NT2/D1 (cell line): Measurements from ENCODE around the gene MAP2K4.
"Not testable (repeated sequence)": the region's sequence is repeated elsewhere in the genome, so short reads cannot be mapped to it uniquely, and the experiment has no call there.

ENCODE experiments used
- DNase-seq: peaks from one replicate; pipeline ENCODE4 v3.0.0-alpha.2; 2011; ENCODE audit warnings: low read depth, low spot score
- H3K27me3 ChIP-seq: 2 replicates; pipeline ENCODE4 v1.6.0; 2011; ENCODE audit warnings: mild to moderate bottlenecking; ENCODE audit not compliant: insufficient read length, insufficient read depth
- H3K36me3 ChIP-seq: 2 replicates; pipeline ENCODE4 v1.6.1; 2011; ENCODE audit warnings: mild to moderate bottlenecking, low read length, mixed read lengths; ENCODE audit not compliant: insufficient read depth, insufficient read length
- H3K4me1 ChIP-seq: 2 replicates; pipeline ENCODE4 v1.5.1; 2011; ENCODE audit not compliant: insufficient read depth, insufficient read length
- H3K4me3 ChIP-seq: 2 replicates; pipeline ENCODE4 v1.5.1; 2011; ENCODE audit warnings: low read depth; ENCODE audit not compliant: insufficient read length
- H3K9ac ChIP-seq: 2 replicates; pipeline ENCODE4 v1.6.0; 2011; ENCODE audit warnings: low read depth; ENCODE audit not compliant: insufficient read length
- H3K9me3 ChIP-seq: 2 replicates; pipeline ENCODE4 v1.5.1; 2011; ENCODE audit warnings: mild to moderate bottlenecking, low read length; ENCODE audit not compliant: insufficient read depth
- SUZ12 ChIP-seq: IDR thresholded peaks from 2 replicates; pipeline ENCODE4 v1.6.1; 2011; ENCODE audit not compliant: insufficient read length, insufficient read depth; ENCODE audit errors: extremely low read depth
- YY1 ChIP-seq: IDR thresholded peaks from 2 replicates; pipeline ENCODE4 v1.6.1; 2011; ENCODE audit not compliant: insufficient read length, insufficient read depth
- ZNF274 ChIP-seq: IDR thresholded peaks from 2 replicates; pipeline ENCODE4 v1.6.1; 2011; ENCODE audit warnings: mild to moderate bottlenecking, low read depth, low read length

MAP2K4 gene

GRCh38 chr17:12020642-12021622 lies at the start of gene MAP2K4:
Gene MAP2K4, plus strand, starts transcription at chr17:12020877. Its CDS starts 10 bp downstream, at chr17:12020887.
- Histone ChIP-seq H3K9ac (peak within 1 kb of the TSS; percentile 80), H3K9me3 (no peaks in the 10 kb centered on the region), H3K36me3 (no peaks in the 10 kb centered on the region), H3K4me1 (no peaks in the 10 kb centered on the region), H3K4me3 (peak within 1 kb of the TSS; percentile 59), H3K27me3 (peaks cover 17% of the 10 kb centered on the region)
- TF ChIP-seq YY1 = peak; percentile 18
- TF ChIP-seq ZNF274 = no peak
- DNase-seq = peak; percentile 63

GRCh38 chr17:11972741-11973140 lies 47.9 kb upstream of the MAP2K4 start:
- DNase-seq, H3K4me1 ChIP-seq, H3K36me3 ChIP-seq, H3K4me3 ChIP-seq, H3K9me3 ChIP-seq, H3K9ac ChIP-seq, H3K27me3 ChIP-seq: not testable (repeated sequence)

DNA sequence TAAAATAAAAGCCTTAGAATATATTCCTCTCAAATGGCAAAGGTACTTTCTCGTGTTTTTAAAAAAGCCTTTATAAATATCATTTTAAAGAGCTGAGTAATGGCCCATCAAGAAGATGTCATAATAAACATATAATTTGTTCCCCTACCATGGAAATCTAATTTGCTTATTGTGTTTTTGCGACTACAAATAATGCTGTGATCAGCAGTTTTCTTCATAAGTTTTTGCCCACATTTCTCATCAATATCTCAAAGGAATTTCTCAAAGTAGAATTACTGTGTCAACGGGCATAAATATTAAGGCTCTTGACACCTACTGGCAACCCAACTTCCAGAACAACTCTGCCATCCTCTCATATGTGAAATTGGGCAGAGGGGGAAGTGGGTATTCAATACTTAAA lies 40.9 kb upstream of the MAP2K4 start:
- Histone ChIP-seq H3K4me3 (no peak overlapping the region), H3K4me1 (no peaks in the 10 kb centered on the region), H3K9me3 (peaks cover 18% of the 10 kb centered on the region), H3K27me3 (no peaks in the 10 kb centered on the region), H3K9ac (no peak overlapping the region), H3K36me3 (peaks cover 26% of the 10 kb centered on the region)
- no peak for DNase-seq
- TF ChIP-seq SUZ12 = no peak
- no peak for TF ChIP-seq ZNF274

DNA sequence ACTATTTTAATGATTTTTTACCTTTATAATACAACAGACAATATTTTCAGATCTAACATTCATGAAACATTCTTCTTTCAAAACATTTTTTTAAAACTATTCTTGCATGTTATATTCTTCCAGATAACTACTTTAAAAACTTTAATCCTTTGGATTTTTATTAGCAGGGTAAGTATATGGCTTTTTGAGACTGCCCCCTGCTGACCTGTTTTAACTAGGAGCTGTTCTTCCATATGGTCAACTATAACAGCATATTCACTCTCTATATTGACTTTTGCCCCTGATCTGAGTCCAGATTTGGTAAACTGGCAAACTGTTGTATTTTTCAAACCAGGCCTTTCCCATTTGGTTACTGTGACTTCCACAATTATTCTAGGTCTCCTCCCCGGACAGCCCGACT lies 39.9 kb upstream of the MAP2K4 start:
- Histone ChIP-seq H3K4me3 (no peak overlapping the region), H3K4me1 (no peaks in the 10 kb centered on the region), H3K9me3 (peaks cover 18% of the 10 kb centered on the region), H3K36me3 (peaks cover 26% of the 10 kb centered on the region), H3K9ac (no peak overlapping the region), H3K27me3 (no peaks in the 10 kb centered on the region)
- no peak for DNase-seq
- TF ChIP-seq YY1 (no peak), SUZ12 (no peak), ZNF274 (no peak)

DNA sequence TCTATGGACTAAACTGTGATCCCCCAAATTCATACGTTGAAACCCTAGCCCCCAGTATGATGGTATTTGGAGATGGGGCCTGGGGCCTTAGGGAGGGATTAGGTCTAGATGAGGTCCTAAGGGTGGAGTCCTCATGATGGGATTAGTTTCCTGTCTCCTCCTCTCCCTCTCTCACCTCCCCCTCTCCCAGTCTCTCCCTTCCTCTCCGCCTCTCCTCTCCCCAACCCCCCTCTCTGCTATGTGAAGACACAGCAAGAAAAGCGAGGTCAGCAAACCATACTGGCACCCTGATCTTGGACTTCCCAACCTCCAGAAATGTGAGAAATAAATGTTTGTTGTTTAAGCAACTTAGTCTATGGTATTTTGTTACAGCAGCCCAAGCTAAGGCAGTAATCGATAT lies 38.8 kb upstream of the MAP2K4 start:
- TF ChIP-seq ZNF274 (no peak), SUZ12 (no peak), YY1 (no peak)
- Histone ChIP-seq H3K4me1 (no peaks in the 10 kb centered on the region), H3K9me3 (peaks cover 18% of the 10 kb centered on the region), H3K36me3 (peaks cover 26% of the 10 kb centered on the region), H3K27me3 (no peaks in the 10 kb centered on the region), H3K9ac (no peak overlapping the region), H3K4me3 (no peak overlapping the region)
- DNase-seq = peak; percentile 9

- Histone ChIP-seq H3K4me3 (no peak overlapping the region), H3K9ac (no peak overlapping the region), H3K4me1 (no peaks in the 10 kb centered on the region), H3K27me3 (no peaks in the 10 kb centered on the region), H3K36me3 (peaks cover 23% of the 10 kb centered on the region), H3K9me3 (no peaks in the 10 kb centered on the region)
- no peak for TF ChIP-seq ZNF274
- TF ChIP-seq YY1 = no peak
- TF ChIP-seq SUZ12 = no peak
- no peak for DNase-seq
These were observed 34.3 kb upstream of the MAP2K4 start for GRCh38 chr17:11986179-11986941.

DNA sequence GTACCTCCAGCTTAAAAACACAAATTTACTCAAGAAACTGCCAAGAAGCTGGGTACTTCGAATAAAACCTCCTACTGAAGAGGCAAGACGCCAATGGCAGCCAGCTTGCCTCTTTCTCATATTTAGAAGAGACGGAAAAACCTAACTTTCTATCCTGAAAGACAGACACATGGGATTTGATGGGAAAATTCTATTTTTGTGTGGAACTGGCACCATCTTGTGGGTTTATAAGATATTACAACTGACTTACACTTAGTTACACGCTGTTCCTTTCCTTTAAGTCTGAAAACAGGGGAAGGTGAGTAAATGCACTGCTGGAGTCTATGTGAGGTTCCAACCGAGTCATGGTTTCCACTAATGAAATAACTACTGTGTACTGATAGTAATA lies 33.7 kb upstream of the MAP2K4 start:
- Histone ChIP-seq H3K27me3 (no peaks in the 10 kb centered on the region), H3K4me3 (no peak overlapping the region), H3K9ac (no peak overlapping the region), H3K4me1 (no peaks in the 10 kb centered on the region), H3K36me3 (peaks cover 24% of the 10 kb centered on the region), H3K9me3 (no peaks in the 10 kb centered on the region)
- DNase-seq = peak; percentile 22
- TF ChIP-seq YY1 = no peak
- TF ChIP-seq ZNF274 = no peak
- TF ChIP-seq SUZ12 = no peak
